Embryonic facial prominence (tissue), 1 donor: ENCODE measurements around the gene COQ2.

ENCODE experiments used
- DNase-seq: peaks from one replicate; pipeline ENCODE4 v3.0.0-alpha.2; 2016; ENCODE audit errors: extremely low spot score

COQ2 gene

DNA sequence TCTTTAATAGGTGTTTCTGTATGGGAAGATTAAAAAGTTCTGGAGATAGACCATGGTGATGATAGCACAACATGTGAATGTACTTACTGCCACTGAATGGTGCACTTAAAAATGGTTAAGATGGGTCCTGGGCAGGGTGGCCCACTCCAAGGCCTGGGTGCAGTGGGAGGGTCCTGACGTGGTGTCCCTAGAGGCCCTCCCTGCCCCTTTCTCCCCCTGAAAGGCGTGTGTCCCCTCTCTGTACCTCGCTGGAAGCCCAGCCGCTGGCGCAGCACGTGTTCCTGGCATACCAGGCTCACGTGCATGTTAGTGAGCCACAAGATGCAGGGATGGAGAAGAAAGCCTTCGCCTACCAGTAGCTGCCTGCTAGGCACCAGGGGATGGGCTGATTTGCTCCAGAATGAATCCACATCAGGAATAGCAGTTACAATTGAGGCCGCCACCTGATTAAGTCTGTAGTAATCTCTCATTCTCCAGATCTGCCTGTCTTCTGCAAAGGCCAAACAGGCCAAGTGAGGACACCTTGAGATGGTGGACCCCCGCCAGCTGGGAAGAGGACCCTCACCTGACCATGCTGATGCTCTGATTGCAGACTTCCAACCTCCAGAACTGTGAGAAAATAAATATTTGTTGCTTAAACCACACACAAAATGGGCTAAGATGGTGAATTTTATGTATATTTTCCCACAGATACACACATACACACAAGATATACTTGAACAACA lies 67.5 kb downstream of the COQ2 start:
- no peak for DNase-seq

DNA sequence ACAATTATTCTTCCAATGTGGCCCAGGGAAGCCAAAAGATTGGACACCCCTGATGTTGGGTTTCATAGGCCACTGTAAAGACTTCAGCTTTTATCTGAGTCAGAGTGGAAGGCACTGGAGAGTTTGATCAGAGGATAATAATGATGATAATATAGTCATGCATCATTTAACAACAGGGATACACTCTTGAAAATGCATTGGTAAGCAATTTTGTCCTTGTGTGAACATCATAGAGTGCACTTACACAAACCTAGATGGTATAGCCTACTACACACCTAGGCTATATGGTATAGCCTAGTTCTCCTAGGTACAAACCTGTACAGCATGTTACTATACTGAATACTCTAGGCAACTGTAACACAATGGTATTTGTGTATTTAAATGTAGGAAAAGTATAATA lies 70.5 kb downstream of the COQ2 start:
- DNase-seq = no peak
